Peyer's patch (tissue), 4 donors: ENCODE results near the gene RUFY4.

Experiments used
- CTCF ChIP-seq, 6 experiments: fragments of 450-650 bp in 4 of 6; fragments of 200-600 bp in 2 of 6; sonication (generic) in 1 of 6; IDR thresholded peaks; one replicate each; pipeline ENCODE4 v1.5.1; 2017 to 2019; ENCODE audit warnings: antibody characterized with exemption in 6 of 6, mild to moderate bottlenecking in 3 of 6, moderate library complexity in 1 of 6
- POLR2A ChIP-seq, 2 donors: fragments of 450-650 bp; IDR thresholded peaks; one replicate each; pipeline ENCODE4 v1.5.1; 2017; ENCODE audit warnings: antibody characterized with exemption in 2 of 2, mild to moderate bottlenecking in 2 of 2, moderate library complexity in 2 of 2

DNA sequence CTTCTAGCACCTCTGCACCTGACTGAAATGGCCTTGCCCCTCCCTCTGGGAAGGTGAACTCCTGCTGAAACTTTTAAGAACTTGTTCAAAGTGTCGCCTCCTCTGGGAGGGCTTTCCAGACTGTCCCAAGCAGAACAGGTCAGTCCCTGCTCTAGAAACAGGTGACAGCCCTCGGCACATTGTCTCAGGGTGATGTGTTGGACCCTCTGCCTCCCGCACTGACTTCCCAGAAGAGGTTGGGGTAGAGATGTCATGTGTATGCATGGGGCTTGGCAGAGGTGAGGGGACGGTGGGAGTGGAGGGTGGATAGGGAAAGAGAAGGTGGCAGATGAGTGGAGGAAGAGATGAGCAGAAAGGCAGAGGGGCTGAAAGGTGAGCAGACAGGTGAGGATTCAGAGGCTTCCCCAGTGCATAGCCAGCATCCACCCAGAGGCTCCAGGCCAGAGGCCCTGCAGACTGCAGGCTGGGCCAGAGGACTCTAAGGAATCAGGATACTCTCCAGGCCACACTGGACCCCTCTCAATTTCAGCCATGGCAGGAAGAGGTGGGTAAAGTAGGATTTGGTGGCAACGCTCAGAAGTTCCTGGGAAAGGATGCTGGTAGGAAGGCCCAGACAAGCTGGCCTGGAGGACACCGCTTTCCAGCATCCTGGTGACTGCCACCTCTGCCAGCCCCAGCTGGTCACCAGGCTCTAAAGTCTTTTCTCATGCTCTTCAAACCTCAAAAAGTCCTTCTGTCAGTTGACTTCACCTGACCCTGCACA lies 41.4 kb upstream of the RUFY4 start:
- TF ChIP-seq CTCF (IDR thresholded peaks at IDR 0.05), result no peak
- TF ChIP-seq POLR2A (IDR thresholded peaks at IDR 0.05), result no peak
